WERI-Rb-1 (cell line): Measurements from ENCODE around the gene HSPE1.
"Not testable (repeated sequence)": the region's sequence is repeated elsewhere in the genome, so short reads cannot be mapped to it uniquely, and the experiment has no call there.

Experiments used
- DNase-seq: peaks from one replicate; pipeline ENCODE4 v3.0.0-alpha.2; 2020
- H3K27ac ChIP-seq: fragments of 250-450 bp; sonication (Bioruptor Pico); 2 replicates; pipeline ENCODE4 v1.5.1; 2020; ENCODE audit warnings: mild to moderate bottlenecking, moderate library complexity
- H3K27me3 ChIP-seq: fragments of 250-450 bp; sonication (Bioruptor Pico); 2 replicates; pipeline ENCODE4 v1.5.1; 2021; ENCODE audit warnings: mild to moderate bottlenecking, low read depth, moderate library complexity; ENCODE audit not compliant: insufficient read depth, severe bottlenecking
- H3K36me3 ChIP-seq: fragments of 250-450 bp; sonication (Bioruptor Pico); 2 replicates; pipeline ENCODE4 v1.5.1; 2020; ENCODE audit warnings: mild to moderate bottlenecking, moderate library complexity
- H3K4me3 ChIP-seq: 2 replicates; pipeline ENCODE4 v1.5.1; 2011; ENCODE audit warnings: low read depth, mild to moderate bottlenecking, control low read depth, low read length
- H3K9me3 ChIP-seq: fragments of 250-450 bp; sonication (Bioruptor Pico); 2 replicates; pipeline ENCODE4 v1.5.1; 2021; ENCODE audit warnings: mild to moderate bottlenecking, moderate library complexity; ENCODE audit not compliant: severe bottlenecking
- TF ChIP-seq, protein P1 (sequence below): IDR thresholded peaks from 2 replicates; pipeline ENCODE4 v1.5.1; 2011; ENCODE audit warnings: low read depth, mild to moderate bottlenecking, control low read depth, inconsistent platforms, low read length

Gene HSPE1

DNA sequence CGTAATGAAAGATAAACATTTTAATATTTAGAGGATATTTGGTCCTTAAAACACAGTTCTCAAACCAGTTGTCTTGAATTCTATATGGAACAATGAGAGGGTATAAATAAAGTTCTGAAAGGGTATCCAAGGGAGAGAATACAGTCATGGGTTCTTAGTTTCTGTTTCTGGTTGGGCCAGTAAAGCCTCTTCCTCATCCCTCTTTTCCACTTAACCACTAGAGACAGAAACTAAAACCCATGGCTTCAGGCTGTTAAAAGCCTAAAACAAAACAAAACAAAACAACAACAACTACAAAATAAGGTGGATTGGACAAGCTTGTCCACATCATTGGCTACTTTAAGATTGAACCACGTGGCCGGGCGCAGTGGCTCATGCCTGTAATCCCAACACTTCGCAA lies 28.0 kb upstream of the HSPE1 start:
- Histone ChIP-seq H3K36me3 (peaks cover 22% of the 10 kb centered on the region), H3K9me3 (no peaks in the 10 kb centered on the region), H3K27ac (no peak overlapping the region), H3K4me3 (no peak overlapping the region), H3K27me3 (no peaks in the 10 kb centered on the region)
- TF ChIP-seq, protein P1, sequence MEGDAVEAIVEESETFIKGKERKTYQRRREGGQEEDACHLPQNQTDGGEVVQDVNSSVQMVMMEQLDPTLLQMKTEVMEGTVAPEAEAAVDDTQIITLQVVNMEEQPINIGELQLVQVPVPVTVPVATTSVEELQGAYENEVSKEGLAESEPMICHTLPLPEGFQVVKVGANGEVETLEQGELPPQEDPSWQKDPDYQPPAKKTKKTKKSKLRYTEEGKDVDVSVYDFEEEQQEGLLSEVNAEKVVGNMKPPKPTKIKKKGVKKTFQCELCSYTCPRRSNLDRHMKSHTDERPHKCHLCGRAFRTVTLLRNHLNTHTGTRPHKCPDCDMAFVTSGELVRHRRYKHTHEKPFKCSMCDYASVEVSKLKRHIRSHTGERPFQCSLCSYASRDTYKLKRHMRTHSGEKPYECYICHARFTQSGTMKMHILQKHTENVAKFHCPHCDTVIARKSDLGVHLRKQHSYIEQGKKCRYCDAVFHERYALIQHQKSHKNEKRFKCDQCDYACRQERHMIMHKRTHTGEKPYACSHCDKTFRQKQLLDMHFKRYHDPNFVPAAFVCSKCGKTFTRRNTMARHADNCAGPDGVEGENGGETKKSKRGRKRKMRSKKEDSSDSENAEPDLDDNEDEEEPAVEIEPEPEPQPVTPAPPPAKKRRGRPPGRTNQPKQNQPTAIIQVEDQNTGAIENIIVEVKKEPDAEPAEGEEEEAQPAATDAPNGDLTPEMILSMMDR, result no peak
- DNase-seq, result no peak

DNA sequence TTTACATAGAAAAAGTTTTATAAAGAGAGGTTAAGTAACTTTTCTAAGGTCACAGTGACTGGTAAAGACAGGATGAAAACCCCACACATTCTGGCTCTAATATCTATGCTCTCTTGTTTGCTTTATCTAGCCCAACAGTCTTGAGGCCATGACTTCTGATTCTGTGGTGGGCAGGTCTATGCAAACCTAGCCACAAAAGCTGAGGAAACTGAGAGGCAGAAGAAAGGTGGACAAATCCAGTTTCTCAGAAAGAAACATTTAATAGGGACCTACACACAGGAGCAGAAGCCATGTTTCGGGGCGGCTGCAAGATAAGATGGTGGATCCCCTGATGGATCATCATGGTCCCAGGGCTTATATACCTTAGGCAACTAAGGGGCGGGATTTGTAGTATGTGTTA lies 22.4 kb upstream of the HSPE1 start:
- TF ChIP-seq, protein P1, result no peak
- Histone ChIP-seq H3K27me3 (no peaks in the 10 kb centered on the region), H3K4me3 (no peak overlapping the region), H3K36me3 (peaks cover 10% of the 10 kb centered on the region), H3K27ac (no peak overlapping the region), H3K9me3 (peaks cover 3% of the 10 kb centered on the region)
- DNase-seq, result no peak

DNA sequence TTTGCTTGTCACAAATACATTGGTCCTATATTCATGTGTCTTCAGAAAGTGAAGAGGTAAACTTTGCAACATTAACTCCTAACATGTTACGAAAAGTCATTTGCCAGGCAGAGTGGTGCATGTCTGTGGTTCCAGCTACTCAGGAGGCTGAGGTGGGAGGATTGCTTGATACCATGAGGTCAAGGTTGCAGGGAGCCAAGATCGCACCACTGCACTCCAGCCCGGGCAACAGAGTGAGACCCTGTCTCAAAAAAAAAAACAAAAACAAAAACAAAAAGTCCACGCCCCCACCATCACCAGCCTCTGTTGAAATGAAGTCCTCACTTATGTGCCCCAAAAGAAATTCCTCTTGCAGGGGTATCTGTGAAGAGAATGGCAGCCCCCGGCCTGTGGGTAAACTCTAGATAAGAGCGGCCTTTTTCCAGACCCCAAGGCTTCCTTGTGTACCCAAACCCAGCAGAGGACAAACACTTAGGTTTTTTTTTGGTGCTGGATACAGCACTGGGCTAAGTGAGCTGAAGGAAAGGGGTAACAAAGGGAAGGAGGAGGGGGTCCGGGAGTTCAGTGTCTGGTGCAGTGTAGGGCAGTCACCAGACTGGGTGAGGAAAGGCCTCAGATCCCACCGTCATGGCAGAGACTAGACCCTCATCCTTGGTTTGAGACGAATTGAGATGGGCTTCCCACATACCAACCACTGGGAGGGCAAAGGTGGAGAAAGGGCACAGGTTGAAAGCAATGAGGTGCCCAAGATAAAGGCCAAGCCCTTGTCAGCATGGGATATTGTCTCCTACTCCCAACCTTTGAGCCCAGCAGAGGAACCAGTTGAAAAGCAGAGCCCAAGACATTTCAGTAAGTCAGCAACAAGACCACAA lies 19.8 kb upstream of the HSPE1 start:
- DNase-seq, result no peak
- Histone ChIP-seq H3K36me3 (peaks cover 10% of the 10 kb centered on the region), H3K27ac (no peak overlapping the region), H3K9me3 (peaks cover 8% of the 10 kb centered on the region), H3K4me3 (no peak overlapping the region), H3K27me3 (no peaks in the 10 kb centered on the region)
- TF ChIP-seq, protein P1, result no peak

DNA sequence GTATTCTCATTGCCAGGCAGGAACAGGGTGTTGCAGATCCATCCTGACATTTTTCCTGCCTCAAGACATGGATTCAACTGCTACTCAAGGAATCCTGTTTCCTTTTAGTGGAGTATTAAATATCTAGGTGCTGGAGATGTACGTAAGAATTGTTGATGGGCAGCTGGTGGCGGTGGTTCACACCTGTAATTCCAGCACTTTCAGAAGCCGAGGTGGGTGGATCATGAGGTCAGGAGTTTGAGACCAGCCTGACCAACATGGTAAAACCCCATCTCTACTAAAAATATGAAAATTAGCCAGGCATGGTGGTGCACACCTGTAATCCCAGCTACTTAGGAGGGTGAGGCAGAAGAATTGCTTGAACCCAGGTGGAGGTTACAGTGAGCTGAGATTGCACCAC lies 15.9 kb upstream of the HSPE1 start:
- H3K27me3 ChIP-seq, H3K27ac ChIP-seq, DNase-seq, H3K9me3 ChIP-seq, H3K4me3 ChIP-seq: not testable (repeated sequence)
- peaks cover 41% of the 10 kb centered on the region for H3K36me3 ChIP-seq

DNA sequence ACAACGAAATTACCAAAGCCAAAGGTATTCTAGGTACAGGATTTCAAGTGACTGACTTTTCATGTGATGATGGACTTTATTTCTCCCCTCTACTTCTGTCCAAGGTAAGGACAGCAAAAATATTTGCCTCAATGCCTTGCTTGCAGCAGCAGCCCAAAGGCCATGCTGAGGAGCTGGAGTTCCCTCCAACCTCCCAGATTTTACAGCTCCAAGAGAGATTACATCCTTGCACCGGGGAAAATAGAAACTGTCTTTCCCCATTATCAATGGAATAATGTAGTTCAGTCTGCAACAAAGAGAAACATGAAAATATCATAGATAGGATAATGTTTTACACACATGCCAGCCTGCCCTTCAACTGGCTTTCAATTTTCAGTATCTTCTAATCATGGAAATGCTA lies 14.0 kb upstream of the HSPE1 start:
- H3K4me3 ChIP-seq, result no peak overlapping the region
- no peaks in the 10 kb centered on the region for H3K27me3 ChIP-seq
- no peak overlapping the region for H3K27ac ChIP-seq
- H3K36me3 ChIP-seq, result peaks cover 61% of the 10 kb centered on the region
- TF ChIP-seq, protein P1, result no peak
- no peak for DNase-seq
- peaks cover 8% of the 10 kb centered on the region for H3K9me3 ChIP-seq

DNA sequence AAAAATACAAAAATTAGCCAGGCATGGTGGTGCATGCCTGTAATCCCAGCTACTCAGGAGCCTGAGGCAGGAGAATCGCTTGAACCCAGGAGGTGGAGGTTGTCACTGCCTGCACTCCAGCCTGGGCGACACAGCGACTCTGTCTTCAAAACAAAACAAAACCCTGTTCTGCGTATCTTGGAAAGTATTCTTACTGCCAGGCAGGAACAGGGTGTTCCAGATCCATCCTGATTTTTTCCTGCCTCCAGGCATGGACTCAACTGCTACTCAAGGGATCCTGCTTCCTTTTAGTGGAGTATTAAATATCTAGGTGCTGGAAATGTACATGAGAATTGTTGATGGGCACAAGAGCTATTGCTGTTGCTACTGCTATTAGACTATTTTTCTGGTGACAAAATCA lies 12.8 kb upstream of the HSPE1 start:
- H3K27ac ChIP-seq, result no peak overlapping the region
- H3K27me3 ChIP-seq, result no peaks in the 10 kb centered on the region
- peaks cover 8% of the 10 kb centered on the region for H3K9me3 ChIP-seq
- peaks cover 73% of the 10 kb centered on the region for H3K36me3 ChIP-seq
- DNase-seq, result no peak
- no peak overlapping the region for H3K4me3 ChIP-seq
- TF ChIP-seq, protein P1, result no peak
